Activated naive CD8-positive, alpha-beta T cell treated with anti-CD3 and anti-CD28 coated beads for 36 hours (primary cell): ENCODE results near the gene OPCML. TPM values are rescaled to one million over a fixed set of nuclear protein-coding genes. Genes with fewer than 3 reads are reported as not detected.

Experiments
- DNase-seq: peaks from one replicate; pipeline ENCODE4 v3.0.0; 2021
- H3K27ac Mint-ChIP-seq: one replicate; pipeline ENCODE4 v1.8.0; 2022; ENCODE audit warnings: mild to moderate bottlenecking, moderate library complexity, mixed read lengths
- H3K27me3 Mint-ChIP-seq: one replicate; pipeline ENCODE4 v1.8.0; 2022; ENCODE audit warnings: mild to moderate bottlenecking, mixed read lengths
- H3K36me3 Mint-ChIP-seq: one replicate; pipeline ENCODE4 v1.8.0; 2021; ENCODE audit warnings: mild to moderate bottlenecking, mixed read lengths
- H3K4me1 Mint-ChIP-seq: one replicate; pipeline ENCODE4 v1.8.0; 2021; ENCODE audit warnings: mixed read lengths
- H3K4me3 Mint-ChIP-seq: one replicate; pipeline ENCODE4 v1.8.0; 2022; ENCODE audit warnings: mild to moderate bottlenecking, moderate library complexity, mixed read lengths
- H3K9me3 Mint-ChIP-seq: one replicate; pipeline ENCODE4 v1.8.0; 2022; ENCODE audit warnings: mixed read lengths
- total RNA-seq, 2 experiments: library from RNA; stranded (reverse); gene quantifications; one replicate each; pipeline ENCODE4 v1.2.3, GENCODE V29; 2021

The OPCML gene
- total RNA-seq, 2 experiments from 2014 or later = not detected

DNA sequence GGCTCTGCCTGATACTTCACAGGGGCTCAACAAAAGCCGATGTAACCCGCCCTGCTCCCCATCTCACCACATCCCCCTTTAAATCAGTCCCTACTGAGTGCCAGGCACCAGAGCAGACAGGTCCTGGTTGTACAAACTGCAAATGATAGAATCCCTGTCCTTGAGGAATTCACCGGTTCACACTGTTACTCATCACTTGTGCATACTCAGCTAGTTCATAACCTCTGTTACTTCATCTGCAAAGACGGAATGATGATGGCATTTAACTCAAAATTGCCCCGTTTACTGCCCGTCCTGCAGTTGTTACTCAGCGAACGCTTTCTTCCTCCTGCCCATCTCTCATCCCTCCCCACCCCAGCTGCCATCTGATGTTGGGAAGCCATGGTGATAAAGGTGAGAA is 384.7 kb downstream of the OPCML start:
- H3K9me3 Mint-ChIP-seq = no peaks in the 10 kb centered on the region
- no peaks in the 10 kb centered on the region for H3K4me1 Mint-ChIP-seq
- no peak overlapping the region for H3K27ac Mint-ChIP-seq
- no peaks in the 10 kb centered on the region for H3K36me3 Mint-ChIP-seq
- no peak for DNase-seq
- no peaks in the 10 kb centered on the region for H3K27me3 Mint-ChIP-seq
- H3K4me3 Mint-ChIP-seq = no peak overlapping the region

DNA sequence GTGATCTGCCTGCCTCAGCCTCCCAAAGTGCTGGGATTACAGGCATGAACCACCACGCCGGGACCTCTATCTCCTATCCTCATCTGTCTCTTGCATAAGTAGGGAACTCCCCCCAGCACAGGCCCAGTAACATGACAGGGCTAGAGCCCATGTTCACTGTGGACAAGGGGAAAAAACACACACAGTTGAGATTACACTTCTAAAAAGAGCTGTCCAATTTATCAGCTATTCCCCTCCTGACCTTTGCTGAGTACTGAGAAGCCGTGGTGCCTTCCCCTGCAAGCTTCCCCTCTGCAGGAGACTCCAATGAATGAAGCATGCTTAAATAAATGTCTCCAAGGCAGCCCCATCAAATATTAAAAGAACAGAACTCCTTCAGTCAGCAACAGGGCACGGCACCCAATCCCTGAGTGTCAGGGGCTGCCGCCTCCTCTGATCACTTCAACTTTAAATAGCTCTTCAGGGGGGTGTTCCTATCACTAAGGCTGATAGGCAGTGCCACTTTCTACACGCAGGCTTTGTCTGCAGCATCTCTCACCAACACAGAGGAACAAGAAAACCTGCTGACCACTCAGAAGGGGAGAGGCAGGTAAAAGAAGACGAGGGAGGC is 385.5 kb downstream of the OPCML start:
- no peak overlapping the region for H3K27ac Mint-ChIP-seq
- no peaks in the 10 kb centered on the region for H3K9me3 Mint-ChIP-seq
- H3K4me3 Mint-ChIP-seq = no peak overlapping the region
- no peaks in the 10 kb centered on the region for H3K4me1 Mint-ChIP-seq
- H3K36me3 Mint-ChIP-seq = no peaks in the 10 kb centered on the region
- H3K27me3 Mint-ChIP-seq = no peaks in the 10 kb centered on the region
- no peak for DNase-seq

GRCh38 chr11:133137939-133138338 is 394.4 kb downstream of the OPCML start:
- H3K9me3 Mint-ChIP-seq = no peaks in the 10 kb centered on the region

DNA sequence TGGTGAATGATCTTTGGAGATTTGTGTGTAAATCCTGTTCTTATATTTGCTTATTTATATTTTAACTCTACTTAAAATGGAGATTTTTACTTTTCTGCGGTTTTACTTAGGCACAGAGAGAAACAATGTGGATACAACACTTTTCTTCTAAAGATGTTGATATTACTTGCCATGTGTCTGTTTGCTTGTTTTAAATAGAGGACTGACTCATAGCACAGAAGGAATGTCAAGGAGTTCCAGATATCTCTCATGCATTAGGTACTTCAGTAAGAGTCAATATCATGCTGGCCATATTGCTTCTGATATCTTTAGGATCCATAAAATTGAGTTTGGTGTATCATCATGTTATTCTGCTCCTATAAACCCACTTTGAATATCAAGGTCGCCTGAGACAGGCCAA is 395.0 kb downstream of the OPCML start:
- Mint-ChIP-seq H3K9me3 (no peaks in the 10 kb centered on the region), H3K4me1 (no peaks in the 10 kb centered on the region), H3K27ac (no peak overlapping the region), H3K36me3 (no peaks in the 10 kb centered on the region), H3K27me3 (peaks cover 11% of the 10 kb centered on the region), H3K4me3 (no peak overlapping the region)
- DNase-seq = no peak

More at GRCh38 chr11:133137939-133138338, 394.4 kb downstream of the OPCML start:
- Mint-ChIP-seq H3K27ac (no peak overlapping the region), H3K27me3 (peaks cover 11% of the 10 kb centered on the region), H3K36me3 (no peaks in the 10 kb centered on the region), H3K4me3 (no peak overlapping the region), H3K4me1 (no peaks in the 10 kb centered on the region)
- no peak for DNase-seq

- DNase-seq = no peak
- H3K4me1 Mint-ChIP-seq = no peaks in the 10 kb centered on the region
- no peak overlapping the region for H3K27ac Mint-ChIP-seq
- H3K9me3 Mint-ChIP-seq = no peaks in the 10 kb centered on the region
- H3K36me3 Mint-ChIP-seq = no peaks in the 10 kb centered on the region
- H3K4me3 Mint-ChIP-seq = no peak overlapping the region
- H3K27me3 Mint-ChIP-seq = peaks cover 11% of the 10 kb centered on the region
These were observed 395.9 kb downstream of the OPCML start for GRCh38 chr11:133136376-133136775.

DNA sequence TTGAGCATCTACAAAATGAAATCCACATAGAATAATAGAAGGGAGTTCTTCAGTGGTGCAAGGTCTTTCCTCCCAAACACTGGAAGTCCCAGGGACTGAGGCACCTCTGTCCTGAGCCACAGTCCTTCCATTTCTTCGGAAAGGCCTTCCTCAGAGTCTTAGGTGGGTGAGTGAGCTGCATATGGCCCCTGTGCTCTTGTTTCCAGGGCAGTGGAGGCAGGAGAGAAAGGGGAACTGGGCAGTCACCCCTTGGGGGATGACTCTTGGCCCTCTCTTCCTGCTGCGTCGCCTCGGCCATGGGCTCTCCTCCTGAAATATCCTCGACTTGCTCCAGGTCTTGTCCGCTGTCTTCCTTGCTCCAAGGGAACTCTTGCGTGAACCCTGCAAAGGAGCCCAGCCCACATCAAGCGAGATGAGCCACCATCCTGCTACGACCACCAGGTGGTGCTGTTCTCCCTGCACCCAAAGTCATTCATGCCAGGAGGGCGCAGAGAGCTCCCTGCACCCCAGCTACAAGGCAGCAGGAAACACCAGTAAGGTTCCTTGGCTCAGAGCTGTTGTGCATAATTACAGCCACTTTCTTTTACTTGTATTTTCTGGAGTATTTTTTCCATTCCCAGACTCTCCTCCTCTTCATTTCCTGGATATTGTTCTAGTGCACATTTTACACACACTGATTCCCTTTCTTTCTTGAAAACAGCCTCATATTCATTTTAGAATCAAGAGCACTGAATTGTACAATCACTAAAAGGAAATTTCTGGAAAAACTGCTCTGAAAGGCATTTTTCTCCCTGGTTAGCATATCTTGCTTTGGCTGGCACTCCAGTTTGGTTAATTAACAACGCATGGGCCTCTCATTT is 397.8 kb downstream of the OPCML start:
- Mint-ChIP-seq H3K4me1 (no peaks in the 10 kb centered on the region), H3K27me3 (peaks cover 11% of the 10 kb centered on the region), H3K9me3 (no peaks in the 10 kb centered on the region), H3K4me3 (no peak overlapping the region), H3K36me3 (no peaks in the 10 kb centered on the region), H3K27ac (no peak overlapping the region)
- peak; percentile 36 for DNase-seq

- Mint-ChIP-seq H3K36me3 (no peaks in the 10 kb centered on the region), H3K9me3 (no peaks in the 10 kb centered on the region), H3K27ac (no peak overlapping the region), H3K4me1 (no peaks in the 10 kb centered on the region), H3K4me3 (no peak overlapping the region), H3K27me3 (peaks cover 11% of the 10 kb centered on the region)
- no peak for DNase-seq
These were observed 398.7 kb downstream of the OPCML start for GRCh38 chr11:133133606-133134005.

DNA sequence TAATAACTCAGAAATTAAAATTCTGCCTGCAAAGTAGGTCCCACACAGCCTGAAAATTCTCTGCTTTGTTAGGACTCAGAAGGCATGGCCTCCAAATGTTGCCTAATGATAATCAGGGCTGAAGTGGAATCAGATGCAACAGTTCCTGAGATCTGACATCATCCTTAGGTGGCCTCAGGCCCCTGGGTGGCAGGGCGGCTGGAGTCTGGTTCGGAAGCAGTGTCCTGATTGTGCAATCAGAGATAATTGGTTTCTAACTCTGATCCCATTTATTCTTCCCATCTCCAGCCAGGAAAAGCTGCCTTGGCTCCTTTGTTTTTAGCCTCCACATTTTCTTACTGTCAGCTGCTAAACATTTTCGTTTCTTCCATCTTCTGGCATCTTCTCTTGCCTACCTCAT is 399.3 kb downstream of the OPCML start:
- Mint-ChIP-seq H3K4me3 (no peak overlapping the region), H3K36me3 (no peaks in the 10 kb centered on the region), H3K4me1 (no peaks in the 10 kb centered on the region), H3K27me3 (peaks cover 12% of the 10 kb centered on the region), H3K9me3 (no peaks in the 10 kb centered on the region), H3K27ac (no peak overlapping the region)
- no peak for DNase-seq

GRCh38 chr11:133127741-133128140 is 404.6 kb downstream of the OPCML start:
- no peaks in the 10 kb centered on the region for H3K36me3 Mint-ChIP-seq
- H3K27me3 Mint-ChIP-seq = peaks cover 7% of the 10 kb centered on the region
- DNase-seq = no peak
- no peak overlapping the region for H3K4me3 Mint-ChIP-seq
- no peak overlapping the region for H3K27ac Mint-ChIP-seq
- no peaks in the 10 kb centered on the region for H3K4me1 Mint-ChIP-seq
- no peaks in the 10 kb centered on the region for H3K9me3 Mint-ChIP-seq

- no peaks in the 10 kb centered on the region for H3K9me3 Mint-ChIP-seq
- H3K27me3 Mint-ChIP-seq = peaks cover 13% of the 10 kb centered on the region
- no peak overlapping the region for H3K4me3 Mint-ChIP-seq
- H3K4me1 Mint-ChIP-seq = no peaks in the 10 kb centered on the region
- no peak overlapping the region for H3K27ac Mint-ChIP-seq
- no peak for DNase-seq
- H3K36me3 Mint-ChIP-seq = no peaks in the 10 kb centered on the region
These were observed 408.5 kb downstream of the OPCML start for GRCh38 chr11:133123796-133124195.

GRCh38 chr11:133123366-133123765 is 408.9 kb downstream of the OPCML start:
- no peak overlapping the region for H3K4me3 Mint-ChIP-seq
- DNase-seq = no peak
- no peak overlapping the region for H3K27ac Mint-ChIP-seq
- no peaks in the 10 kb centered on the region for H3K9me3 Mint-ChIP-seq
- no peaks in the 10 kb centered on the region for H3K36me3 Mint-ChIP-seq
- H3K4me1 Mint-ChIP-seq = no peaks in the 10 kb centered on the region
- H3K27me3 Mint-ChIP-seq = peaks cover 13% of the 10 kb centered on the region

- no peaks in the 10 kb centered on the region for H3K36me3 Mint-ChIP-seq
- peaks cover 10% of the 10 kb centered on the region for H3K27me3 Mint-ChIP-seq
- no peak overlapping the region for H3K4me3 Mint-ChIP-seq
- H3K9me3 Mint-ChIP-seq = no peaks in the 10 kb centered on the region
- no peaks in the 10 kb centered on the region for H3K4me1 Mint-ChIP-seq
- H3K27ac Mint-ChIP-seq = no peak overlapping the region
- no peak for DNase-seq
These were observed 410.0 kb downstream of the OPCML start for GRCh38 chr11:133122256-133122655.

DNA sequence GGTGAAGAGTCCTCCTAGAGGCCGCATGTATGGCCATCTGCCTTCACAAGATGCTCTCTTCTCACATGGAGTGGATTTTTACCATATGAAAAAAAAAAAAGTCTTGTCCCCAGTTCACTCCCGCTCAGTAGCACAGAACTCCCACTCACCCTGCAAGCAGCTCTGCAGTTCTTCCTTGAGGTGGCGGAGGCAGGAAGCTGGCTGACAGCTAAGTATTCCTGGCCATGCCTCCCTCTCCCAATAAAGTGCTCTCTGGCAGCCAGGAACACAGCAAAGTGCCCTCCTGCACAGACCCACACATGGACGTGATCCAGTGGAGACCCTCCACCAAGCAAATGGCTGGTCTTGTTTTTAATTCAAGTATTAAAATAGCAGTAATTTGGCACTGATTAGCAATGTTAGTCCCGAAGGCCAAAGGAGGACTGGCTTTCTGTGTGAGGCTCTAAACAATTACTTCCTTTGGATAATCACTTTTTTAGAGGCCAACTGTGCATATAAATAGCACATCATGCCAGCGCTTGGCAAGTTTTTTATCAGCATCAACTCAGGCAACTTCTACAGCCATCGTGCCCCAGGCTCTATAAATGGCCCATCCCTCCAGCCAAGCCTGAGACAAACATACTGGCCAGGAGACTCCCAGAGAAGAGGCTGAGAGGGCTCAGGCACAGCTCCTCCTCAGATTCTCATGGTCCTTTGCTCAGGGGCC is 413.6 kb downstream of the OPCML start:
- Mint-ChIP-seq H3K27ac (no peak overlapping the region), H3K4me3 (no peak overlapping the region), H3K4me1 (no peaks in the 10 kb centered on the region), H3K9me3 (no peaks in the 10 kb centered on the region), H3K27me3 (peaks cover 5% of the 10 kb centered on the region), H3K36me3 (no peaks in the 10 kb centered on the region)
- no peak for DNase-seq

DNA sequence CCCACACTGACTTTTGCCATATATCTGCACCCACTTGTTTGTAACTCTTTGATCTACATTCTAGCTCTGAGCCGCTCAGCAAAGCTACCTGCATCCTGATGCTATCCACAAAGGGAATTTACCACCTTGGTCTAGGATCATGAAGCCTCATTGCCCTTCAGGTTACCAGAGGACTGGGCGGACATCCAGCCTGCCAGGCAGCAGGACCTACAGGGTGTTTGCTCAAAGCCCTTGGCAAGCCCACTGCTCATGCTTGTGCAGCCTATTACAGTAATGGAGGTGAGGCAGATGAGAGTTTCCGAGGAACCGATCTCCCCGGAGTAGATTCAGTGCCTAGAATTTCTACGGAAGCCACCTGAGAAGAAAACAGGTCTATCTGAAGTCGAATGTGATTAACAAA is 417.2 kb downstream of the OPCML start:
- Mint-ChIP-seq H3K27me3 (no peaks in the 10 kb centered on the region), H3K27ac (no peak overlapping the region), H3K4me1 (no peaks in the 10 kb centered on the region), H3K9me3 (no peaks in the 10 kb centered on the region), H3K4me3 (no peak overlapping the region), H3K36me3 (no peaks in the 10 kb centered on the region)
- DNase-seq = no peak

DNA sequence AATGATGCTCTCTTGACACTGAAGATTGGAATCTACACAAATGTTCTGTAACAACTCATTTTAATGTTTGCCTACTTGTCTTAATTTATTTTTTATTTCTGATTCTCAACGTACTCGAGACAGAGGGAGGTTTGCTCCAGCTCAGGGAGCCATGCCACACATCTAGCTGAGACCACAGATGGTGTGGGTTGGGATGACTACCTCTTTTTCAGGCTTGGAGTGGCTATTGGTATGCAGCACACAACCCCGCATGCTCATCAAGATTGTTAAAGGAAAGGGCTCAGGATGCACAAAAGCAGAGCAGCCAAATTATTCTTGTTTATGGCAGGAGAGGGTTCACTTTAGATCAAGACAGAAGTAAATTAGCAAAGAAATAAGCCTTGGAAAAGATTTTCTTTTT is 424.5 kb downstream of the OPCML start:
- H3K4me1 Mint-ChIP-seq = no peaks in the 10 kb centered on the region
- H3K27me3 Mint-ChIP-seq = no peaks in the 10 kb centered on the region
- no peak overlapping the region for H3K4me3 Mint-ChIP-seq
- no peaks in the 10 kb centered on the region for H3K36me3 Mint-ChIP-seq
- H3K9me3 Mint-ChIP-seq = no peaks in the 10 kb centered on the region
- H3K27ac Mint-ChIP-seq = no peak overlapping the region
- no peak for DNase-seq
